ENCODE measurements around the gene WDR35. TPM values are rescaled to one million over a fixed set of nuclear protein-coding genes. Genes with fewer than 3 reads are reported as not detected.

WDR35 gene
- total RNA-seq: 26.5 TPM

DNA sequence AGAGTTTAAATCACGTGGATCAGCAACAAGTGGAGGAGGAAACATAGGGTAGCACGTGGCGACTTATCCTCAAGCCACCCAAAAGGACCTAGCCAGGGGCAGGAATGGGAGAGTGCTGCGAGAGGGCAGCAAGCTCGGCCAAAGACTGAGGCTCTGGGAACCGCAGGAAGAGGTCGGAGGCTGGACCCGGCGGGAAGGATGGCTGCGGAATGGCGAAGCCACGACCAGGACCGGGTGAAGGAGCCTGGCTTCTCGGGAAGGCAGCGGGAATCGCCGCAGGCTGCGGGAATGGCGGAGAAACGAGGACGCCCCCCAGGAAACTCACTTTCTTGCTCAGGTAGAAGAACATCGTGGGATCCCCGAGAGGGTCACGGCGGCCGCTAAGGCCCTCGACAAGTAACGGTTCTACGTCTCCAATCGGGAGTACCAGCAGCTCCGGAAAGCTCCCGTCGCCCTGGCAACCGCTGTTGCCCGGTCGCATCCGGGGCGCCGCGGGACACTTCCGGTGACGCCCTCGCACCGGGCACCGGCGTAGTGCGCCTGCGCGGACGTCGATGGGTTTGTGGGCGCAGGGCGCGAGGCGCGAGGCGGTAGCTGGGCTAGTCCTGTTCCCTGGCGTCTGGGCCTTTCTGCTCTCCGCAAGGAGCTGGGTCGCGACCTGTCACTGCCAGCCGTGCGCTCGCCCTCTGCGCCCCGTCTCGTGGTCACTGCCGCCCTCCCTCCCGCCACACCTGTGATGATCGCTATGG, at the start of gene WDR35:
TSS of gene WDR35 (minus strand) at position 439 of the 749 bp plus-strand sequence. CDS start at position 349, 90 bp downstream.
- peak; percentile 81 for DNase-seq

DNA sequence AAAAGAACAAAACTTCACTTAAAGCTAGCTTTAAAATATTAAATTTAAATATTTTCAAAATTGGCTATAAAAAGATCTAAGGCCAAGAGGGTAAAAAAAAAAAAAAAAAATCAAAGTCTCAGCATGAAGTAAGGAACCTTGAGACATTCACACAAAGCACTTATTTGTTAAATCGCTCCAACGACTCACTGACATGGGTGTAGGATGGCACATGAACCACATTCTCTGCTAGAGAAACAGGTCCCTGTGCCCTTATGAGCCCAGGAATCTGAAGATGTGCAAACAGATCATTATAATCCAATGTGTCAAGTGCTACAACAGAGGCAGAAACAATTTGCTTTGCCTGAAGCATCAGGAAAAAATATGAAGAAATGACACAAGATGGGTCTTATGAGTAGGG, 47.8 kb upstream of the WDR35 start:
- no peak for DNase-seq

- DNase-seq: no peak
Observed at GRCh38 chr2:20035955-20036666, 46.2 kb upstream of the WDR35 start.

- DNase-seq: no peak
Observed at GRCh38 chr2:20034821-20035220, 44.9 kb upstream of the WDR35 start.

- no peak for DNase-seq
Observed at GRCh38 chr2:20034218-20034617, 44.3 kb upstream of the WDR35 start.

DNA sequence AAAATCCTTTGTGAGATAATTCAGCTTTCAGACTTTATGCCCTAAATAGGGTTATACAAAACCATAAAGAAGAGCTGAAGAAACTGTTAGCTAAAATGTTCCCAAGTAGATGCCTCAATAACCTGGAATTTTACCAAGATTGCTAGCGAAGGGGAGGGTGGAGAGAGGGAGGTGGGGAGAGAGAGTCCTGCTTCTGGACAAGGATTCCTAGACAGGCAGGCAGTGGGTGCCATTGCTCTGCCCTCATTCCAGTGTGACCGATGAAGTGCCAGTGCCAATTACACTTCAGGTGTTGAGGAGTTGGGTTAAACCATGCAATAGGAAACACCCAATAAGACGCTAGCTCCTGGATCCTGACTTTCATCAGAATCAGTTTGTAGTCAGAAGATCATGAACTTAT, 43.4 kb upstream of the WDR35 start:
- DNase-seq: no peak

GRCh38 chr2:20030224-20030623, 40.3 kb upstream of the WDR35 start:
- no peak for DNase-seq

- DNase-seq: no peak
Observed at GRCh38 chr2:20027705-20028434, 38.0 kb upstream of the WDR35 start.

DNA sequence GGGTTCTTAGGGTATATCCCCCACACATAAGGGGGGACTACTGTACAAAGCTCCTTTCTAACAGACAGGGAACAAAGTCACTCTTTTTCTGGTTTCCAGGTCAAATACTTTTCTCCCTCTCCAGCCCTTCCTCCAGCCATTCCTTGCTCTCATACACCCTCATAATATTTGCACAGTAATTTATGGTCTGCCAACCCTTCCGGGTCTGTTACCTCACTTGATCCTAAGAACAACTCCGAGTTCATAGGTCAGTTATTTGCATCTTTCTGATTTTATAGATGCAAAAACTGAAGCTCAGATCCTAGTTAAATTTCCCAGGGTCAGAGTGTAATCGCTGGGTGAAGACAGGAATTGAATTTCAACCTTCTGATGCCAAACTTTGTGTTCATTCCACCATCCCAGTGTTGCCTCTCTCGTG, 37.4 kb upstream of the WDR35 start:
- no peak for DNase-seq

GRCh38 chr2:20025065-20025786, 35.3 kb upstream of the WDR35 start:
- DNase-seq: no peak

DNA sequence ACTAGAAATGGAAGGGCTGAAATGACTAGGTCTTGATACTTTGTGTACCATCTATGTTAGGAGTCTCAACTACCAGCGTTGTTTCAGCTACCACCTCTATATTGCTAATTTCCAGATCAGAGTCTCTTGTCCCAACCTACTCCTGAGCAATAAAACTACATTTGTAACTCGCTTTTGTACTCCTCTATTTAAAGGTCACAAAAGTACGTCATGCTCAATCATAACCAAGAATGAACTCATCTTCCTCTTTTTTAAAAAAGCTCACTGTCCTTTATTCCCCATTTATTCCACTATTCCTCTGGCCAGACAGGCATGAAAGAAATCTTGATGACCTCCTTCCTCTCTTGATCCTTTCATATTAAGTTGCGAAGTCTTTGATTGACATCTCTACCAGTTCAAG, 33.8 kb upstream of the WDR35 start:
- DNase-seq: no peak

GRCh38 chr2:20021405-20022009, 31.6 kb upstream of the WDR35 start:
- no peak for DNase-seq

GRCh38 chr2:20019747-20020146, 29.8 kb upstream of the WDR35 start:
- no peak for DNase-seq

DNA sequence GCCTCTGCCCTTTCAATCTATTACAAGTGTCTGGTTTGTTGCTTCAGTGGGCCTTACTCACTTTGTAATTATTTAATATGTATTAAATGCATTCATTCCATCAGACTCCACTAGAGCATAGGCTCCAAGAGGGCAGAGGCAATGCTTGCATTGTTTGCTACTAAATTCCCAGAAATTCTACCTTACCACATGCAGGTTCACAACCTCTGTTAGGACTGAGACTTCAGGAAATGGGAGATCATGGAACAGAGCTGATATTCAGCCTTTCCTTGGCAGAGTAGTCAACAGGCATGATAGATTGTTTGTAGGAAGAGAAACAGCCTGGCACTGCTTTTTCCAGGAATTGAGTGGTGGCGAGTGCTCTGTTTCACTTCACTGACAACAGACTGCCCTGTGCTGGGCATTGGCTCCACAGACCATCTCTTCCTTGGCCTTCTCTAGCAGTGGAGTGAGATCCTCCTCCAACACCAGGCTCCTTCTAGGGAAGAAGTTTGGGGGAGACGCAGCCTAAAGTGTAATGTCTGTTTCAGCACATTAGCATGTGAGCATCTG, 28.8 kb upstream of the WDR35 start:
- no peak for DNase-seq

- no peak for DNase-seq
Observed at GRCh38 chr2:20016346-20016745, 26.4 kb upstream of the WDR35 start.

DNA sequence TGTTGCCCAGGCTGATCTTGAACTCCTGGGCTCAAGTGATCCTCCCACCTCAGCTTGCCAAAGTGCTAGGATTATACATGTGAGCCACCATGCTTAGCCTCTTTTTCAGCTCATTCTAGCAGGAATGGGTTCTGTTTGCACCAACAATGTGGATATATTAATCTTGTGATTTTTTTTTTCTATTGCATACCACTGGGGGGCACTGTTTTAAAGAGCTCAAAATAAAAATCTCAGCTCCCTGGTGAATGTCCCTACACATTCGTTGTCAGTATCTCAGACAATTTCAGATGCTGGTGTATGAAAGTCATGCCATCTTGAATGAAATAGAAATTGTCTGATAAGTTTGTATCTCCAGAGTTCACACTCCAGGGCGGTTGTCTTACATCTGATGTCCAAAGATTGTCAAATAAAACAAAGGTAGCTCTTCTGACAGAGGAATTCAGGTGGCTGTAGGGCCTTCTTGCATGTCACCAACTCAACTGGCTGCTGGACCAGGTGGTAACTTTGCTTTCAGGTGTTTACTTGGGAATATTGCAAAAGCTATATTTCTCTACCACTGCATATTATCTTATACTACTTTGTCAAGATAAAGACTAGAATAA, 25.7 kb upstream of the WDR35 start:
- DNase-seq: no peak

GRCh38 chr2:20013126-20013849, 23.4 kb upstream of the WDR35 start:
- DNase-seq: no peak

DNA sequence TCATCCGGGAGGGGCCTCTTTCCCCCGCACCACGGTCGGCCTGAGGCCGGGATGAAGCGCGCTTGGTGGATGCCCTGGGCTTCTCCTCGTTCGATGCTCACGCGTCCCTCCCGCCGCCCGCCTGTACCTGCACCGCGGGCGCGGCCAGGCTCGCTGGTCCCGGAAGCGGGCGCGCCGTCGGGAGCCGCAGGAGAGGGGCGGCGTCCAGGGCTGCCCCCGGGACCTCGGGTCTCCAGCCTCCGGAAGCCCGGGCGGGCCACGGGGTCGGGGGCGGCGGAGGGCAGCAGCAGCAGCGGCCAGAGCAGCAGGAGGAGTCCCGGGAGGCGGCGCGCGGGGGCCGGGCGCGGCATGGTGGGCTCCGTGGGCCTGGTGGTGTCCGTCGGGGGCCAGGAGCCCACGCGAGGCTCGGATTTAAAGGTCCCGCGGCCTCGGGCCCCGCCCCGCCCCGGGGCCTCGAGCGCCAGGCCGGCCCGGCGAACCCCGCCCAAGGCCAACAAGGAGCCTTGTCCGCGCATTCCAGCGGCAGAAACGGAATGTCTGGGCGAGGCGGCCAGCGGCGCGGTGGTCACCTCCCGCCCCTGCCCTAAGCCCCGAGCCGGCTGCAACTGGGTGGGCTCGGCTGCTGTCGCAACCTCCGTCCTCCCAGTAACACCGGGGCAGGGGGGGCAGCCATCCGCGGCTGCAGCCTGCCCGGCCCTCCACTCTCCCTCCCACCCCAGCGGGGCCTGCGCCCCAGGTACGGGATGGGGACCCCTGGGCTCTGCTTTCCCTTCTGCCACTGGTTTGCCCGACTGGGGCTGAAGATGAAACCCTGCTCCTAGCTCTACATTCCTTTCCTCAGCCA, 22.6 kb upstream of the WDR35 start, which contains the start of gene MATN3:
TSS of gene MATN3 (minus strand) at position 387 of the 844 bp plus-strand sequence. CDS start at position 350, 37 bp downstream.
- DNase-seq: no peak

DNA sequence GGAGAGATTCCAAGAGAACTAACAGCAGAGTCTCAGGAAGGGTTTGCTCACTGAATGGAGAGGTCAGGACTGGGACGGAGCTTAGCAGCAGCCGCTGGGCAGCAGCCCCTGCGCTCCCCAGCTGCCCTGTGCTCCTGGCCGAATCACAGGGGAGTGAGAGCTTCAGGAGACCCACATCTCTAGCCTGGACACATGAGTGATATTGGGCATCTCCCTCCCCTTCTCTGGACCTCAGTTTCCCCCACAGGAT, 22.1 kb upstream of the WDR35 start:
- DNase-seq: no peak
